ENCODE measurements around the gene UBE3C. TPM values are rescaled to one million over a fixed set of nuclear protein-coding genes. Genes with fewer than 3 reads are reported as not detected.

Gene UBE3C
- total and polyA plus RNA-seq, 9 of the 15 experiments (the other 6 are each of a cell fraction or from before 2014, with no cell fraction given): 9.6 to 91.7 (median 75.4) TPM

DNA sequence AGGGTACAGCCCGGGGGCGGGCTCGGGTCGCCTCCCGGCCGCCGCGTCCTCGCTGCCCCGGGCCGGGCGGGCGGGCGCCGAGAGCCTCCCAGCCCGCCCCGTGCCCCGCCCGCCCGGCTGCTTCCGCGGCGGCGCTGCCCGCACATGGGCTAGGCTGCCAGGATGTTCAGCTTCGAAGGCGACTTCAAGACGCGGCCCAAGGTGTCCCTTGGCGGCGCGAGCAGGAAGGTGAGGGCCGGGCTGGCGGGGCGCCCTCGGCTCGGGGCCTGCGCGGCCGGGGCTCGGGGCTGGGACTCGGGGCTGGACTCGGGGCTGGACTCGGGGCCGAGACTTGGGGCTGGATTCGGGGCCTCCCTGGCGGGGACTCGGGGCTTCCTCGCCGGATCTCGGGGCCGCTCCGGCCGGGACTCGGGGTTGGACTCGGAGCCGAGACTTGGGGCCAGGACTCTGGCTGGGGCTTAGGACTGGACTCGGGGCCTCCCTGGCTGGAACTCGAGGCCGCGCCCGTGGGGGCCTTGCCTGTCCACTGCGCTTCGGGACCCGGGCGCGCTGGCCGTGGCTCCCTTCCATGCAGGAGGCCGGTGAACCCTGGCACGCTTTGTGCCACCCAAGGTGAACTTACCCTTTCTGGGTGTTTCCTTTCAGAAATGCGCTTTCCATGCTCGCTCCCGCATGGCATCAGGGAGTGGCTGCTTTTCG, 534 bp downstream of the UBE3C start (continued):
- 0 out of 2 replicates have a peak, but pooled peaks have one; percentile 44 for TF ChIP-seq SRSF3 (IDR thresholded peaks at IDR 0.05; ENCODE audit: insufficient read depth, low read length)
- peak; percentile 70; the same call in 1 of the 2 replicates for TF ChIP-seq BRD4 (IDR thresholded peaks at IDR 0.05)
- TF ChIP-seq, protein P1, sequence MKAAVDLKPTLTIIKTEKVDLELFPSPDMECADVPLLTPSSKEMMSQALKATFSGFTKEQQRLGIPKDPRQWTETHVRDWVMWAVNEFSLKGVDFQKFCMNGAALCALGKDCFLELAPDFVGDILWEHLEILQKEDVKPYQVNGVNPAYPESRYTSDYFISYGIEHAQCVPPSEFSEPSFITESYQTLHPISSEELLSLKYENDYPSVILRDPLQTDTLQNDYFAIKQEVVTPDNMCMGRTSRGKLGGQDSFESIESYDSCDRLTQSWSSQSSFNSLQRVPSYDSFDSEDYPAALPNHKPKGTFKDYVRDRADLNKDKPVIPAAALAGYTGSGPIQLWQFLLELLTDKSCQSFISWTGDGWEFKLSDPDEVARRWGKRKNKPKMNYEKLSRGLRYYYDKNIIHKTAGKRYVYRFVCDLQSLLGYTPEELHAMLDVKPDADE (conservative IDR thresholded peaks at IDR 0.05; ENCODE audit: control insufficient read depth, low read depth, low read length): peak; percentile 43
- no peak for TF ChIP-seq ASH1L (IDR thresholded peaks at IDR 0.05; ENCODE audit: borderline replicate concordance, low read depth, partially characterized antibody)
- no peak for TF ChIP-seq ZNF507 (tag; conservative IDR thresholded peaks at IDR 0.05)
- TF ChIP-seq, protein P2, sequence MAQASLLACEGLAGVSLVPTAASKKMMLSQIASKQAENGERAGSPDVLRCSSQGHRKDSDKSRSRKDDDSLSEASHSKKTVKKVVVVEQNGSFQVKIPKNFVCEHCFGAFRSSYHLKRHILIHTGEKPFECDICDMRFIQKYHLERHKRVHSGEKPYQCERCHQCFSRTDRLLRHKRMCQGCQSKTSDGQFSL (CRISPR knock-in tag; IDR thresholded peaks at IDR 0.05): no peak
- TF ChIP-seq, protein P2 (tag; IDR thresholded peaks at IDR 0.05): no peak
- TF ChIP-seq SIN3A (IDR thresholded peaks at IDR 0.05; ENCODE audit: borderline replicate concordance in 2 of 2, control insufficient read depth in 1 of 2, low read depth in 2 of 2, low read length in 2 of 2): peak in 1 of 2 experiments; percentile 61; a peak in 2 of 4 replicates
- TF ChIP-seq TGIF2 (CRISPR knock-in tag; IDR thresholded peaks at IDR 0.05): peak; percentile 55; the same call in 1 of the 2 replicates
- TF ChIP-seq, protein P3, sequence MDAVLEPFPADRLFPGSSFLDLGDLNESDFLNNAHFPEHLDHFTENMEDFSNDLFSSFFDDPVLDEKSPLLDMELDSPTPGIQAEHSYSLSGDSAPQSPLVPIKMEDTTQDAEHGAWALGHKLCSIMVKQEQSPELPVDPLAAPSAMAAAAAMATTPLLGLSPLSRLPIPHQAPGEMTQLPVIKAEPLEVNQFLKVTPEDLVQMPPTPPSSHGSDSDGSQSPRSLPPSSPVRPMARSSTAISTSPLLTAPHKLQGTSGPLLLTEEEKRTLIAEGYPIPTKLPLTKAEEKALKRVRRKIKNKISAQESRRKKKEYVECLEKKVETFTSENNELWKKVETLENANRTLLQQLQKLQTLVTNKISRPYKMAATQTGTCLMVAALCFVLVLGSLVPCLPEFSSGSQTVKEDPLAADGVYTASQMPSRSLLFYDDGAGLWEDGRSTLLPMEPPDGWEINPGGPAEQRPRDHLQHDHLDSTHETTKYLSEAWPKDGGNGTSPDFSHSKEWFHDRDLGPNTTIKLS (IDR thresholded peaks at IDR 0.05; ENCODE audit: borderline replicate concordance, low read depth): no peak
- TF ChIP-seq ERF (CRISPR knock-in tag; IDR thresholded peaks at IDR 0.05): peak; percentile 46; the same call in 1 of the 2 replicates
- peak; percentile 10 for TF ChIP-seq HNRNPLL (IDR thresholded peaks at IDR 0.05; ENCODE audit: low read depth, low read length, poor library complexity, severe bottlenecking)
- TF ChIP-seq PHF21A (IDR thresholded peaks at IDR 0.05; ENCODE audit: borderline replicate concordance, low read depth): no peak
- TF ChIP-seq CHD1 (IDR thresholded peaks at IDR 0.05; ENCODE audit: low read length): peak; percentile 79
- TF ChIP-seq, protein P4, sequence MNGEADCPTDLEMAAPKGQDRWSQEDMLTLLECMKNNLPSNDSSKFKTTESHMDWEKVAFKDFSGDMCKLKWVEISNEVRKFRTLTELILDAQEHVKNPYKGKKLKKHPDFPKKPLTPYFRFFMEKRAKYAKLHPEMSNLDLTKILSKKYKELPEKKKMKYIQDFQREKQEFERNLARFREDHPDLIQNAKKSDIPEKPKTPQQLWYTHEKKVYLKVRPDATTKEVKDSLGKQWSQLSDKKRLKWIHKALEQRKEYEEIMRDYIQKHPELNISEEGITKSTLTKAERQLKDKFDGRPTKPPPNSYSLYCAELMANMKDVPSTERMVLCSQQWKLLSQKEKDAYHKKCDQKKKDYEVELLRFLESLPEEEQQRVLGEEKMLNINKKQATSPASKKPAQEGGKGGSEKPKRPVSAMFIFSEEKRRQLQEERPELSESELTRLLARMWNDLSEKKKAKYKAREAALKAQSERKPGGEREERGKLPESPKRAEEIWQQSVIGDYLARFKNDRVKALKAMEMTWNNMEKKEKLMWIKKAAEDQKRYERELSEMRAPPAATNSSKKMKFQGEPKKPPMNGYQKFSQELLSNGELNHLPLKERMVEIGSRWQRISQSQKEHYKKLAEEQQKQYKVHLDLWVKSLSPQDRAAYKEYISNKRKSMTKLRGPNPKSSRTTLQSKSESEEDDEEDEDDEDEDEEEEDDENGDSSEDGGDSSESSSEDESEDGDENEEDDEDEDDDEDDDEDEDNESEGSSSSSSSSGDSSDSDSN (IDR thresholded peaks at IDR 0.05; ENCODE audit: borderline replicate concordance in 1 of 2, low read depth in 2 of 2, low read length in 2 of 2): peak; percentile 41 to 79; a peak in 3 of 4 replicates
- no peak for TF ChIP-seq ZNF12 (CRISPR knock-in tag; IDR thresholded peaks at IDR 0.05)
- TF ChIP-seq ZBTB1 (CRISPR knock-in tag; IDR thresholded peaks at IDR 0.05; ENCODE audit: borderline replicate concordance, low read depth): peak; percentile 45; the same call in 1 of the 2 replicates
- TF ChIP-seq, protein P5, sequence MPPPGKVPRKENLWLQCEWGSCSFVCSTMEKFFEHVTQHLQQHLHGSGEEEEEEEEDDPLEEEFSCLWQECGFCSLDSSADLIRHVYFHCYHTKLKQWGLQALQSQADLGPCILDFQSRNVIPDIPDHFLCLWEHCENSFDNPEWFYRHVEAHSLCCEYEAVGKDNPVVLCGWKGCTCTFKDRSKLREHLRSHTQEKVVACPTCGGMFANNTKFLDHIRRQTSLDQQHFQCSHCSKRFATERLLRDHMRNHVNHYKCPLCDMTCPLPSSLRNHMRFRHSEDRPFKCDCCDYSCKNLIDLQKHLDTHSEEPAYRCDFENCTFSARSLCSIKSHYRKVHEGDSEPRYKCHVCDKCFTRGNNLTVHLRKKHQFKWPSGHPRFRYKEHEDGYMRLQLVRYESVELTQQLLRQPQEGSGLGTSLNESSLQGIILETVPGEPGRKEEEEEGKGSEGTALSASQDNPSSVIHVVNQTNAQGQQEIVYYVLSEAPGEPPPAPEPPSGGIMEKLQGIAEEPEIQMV (tag; conservative IDR thresholded peaks at IDR 0.05; ENCODE audit: low read depth): no peak

Measured in K562 (cell line).